ENCODE data around the gene EGLN3. TPM values are rescaled to one million over a fixed set of nuclear protein-coding genes. Genes with fewer than 3 reads are reported as not detected.

Gene EGLN3
- total RNA-seq, 2 experiments from 2014 or later = 12.7 to 13.7 TPM

DNA sequence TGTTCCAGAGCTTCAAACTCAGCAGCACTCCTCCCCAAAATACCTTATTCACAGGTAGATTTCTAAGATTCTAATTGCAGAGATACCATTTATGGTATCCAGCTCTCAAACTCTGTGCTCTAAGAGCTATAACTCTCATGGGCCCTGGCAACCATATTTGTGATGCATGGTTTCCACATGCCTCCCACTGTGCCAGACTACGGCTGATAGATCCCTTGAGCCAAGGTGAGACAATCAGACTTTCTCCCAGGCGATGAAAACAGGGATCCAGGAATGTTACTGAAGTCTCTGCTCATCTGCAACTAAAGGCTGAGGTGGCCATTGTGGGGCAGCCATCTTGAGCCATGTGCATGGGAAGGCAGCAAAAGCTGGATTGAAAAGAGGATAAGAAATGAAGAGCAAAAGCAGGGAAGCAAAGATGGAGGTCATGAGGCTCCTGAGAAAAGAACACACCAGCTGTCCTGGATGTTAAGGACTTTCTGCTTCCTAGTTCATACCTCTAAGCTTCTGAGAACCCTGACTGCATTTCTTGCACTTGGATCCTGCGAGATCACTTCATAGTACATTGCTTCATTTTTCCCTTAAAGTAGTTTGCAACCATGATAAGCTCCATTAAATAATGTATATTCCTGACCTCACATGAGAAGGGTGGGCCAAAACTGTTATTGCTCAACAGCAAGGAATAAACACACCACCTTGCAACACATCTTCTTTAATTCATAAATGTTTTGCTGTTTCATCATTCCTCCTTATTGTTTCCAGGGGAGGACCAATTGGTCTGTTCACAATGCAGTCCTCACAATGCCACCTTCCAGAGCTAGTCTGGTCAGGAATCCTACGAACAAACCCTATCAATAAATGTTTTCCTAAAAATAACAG is 5.4 kb downstream of the EGLN3 start:
- no peak for DNase-seq
- POLR2A ChIA-PET = no interaction called here
- peaks cover 11% of the 10 kb centered on the region for H3K36me3 Mint-ChIP-seq (ENCODE audit: low read depth)
- peaks cover 54% of the 10 kb centered on the region for H3K27me3 Mint-ChIP-seq (ENCODE audit: low read depth)
- no peak overlapping the region for H3K27ac Mint-ChIP-seq
- H3K4me1 Mint-ChIP-seq (ENCODE audit: low read depth) = peaks cover 27% of the 10 kb centered on the region
- H3K9me3 Mint-ChIP-seq (ENCODE audit: insufficient read depth) = no peaks in the 10 kb centered on the region
- H3K4me3 Mint-ChIP-seq = no peak overlapping the region
- ATAC-seq = no peak
- CTCF ChIA-PET = interaction anchor here (1.7 to 2.6 kb wide), 2 partner anchors 105 to 152 kb away, joined by 4 to 12 read pairs; no protein-coding TSS in a partner anchor

DNA sequence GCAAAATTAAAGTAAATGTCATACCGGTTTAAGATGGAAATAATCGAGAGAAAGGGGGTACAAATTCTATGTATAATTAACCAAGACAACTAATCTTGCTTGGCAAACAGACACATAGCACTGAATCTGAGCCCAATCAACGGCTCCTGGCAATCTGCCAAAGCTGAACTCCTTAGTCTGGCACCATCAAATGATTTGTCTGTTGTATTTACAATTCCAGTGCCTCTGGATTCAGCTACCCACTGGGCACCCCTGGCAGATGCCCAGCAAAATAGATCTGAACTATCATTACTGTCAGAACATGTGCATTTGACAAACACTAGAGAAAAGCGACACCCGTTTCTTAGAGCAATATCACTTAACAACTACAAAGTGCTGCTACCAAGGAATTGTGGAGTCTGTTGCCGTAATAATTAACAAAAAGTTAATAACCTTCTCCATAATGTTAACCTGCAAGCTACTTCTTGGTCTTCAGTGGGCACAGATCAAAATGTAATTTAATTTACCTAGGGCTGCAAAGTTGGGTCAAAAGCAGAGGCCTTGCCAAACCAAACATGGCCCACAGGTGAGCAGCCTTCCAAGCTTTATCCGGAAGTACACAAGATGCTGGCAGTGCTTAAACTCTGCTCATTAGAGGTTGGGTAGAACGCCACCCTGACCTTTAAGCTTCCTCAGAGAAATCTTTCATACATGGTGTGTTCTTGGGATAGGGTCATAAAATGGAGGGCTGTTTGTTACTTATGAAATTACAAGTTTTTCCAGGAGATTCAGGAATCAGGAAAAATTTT is 7.6 kb downstream of the EGLN3 start:
- no peak overlapping the region for H3K27ac Mint-ChIP-seq
- peaks cover 12% of the 10 kb centered on the region for H3K4me1 Mint-ChIP-seq (ENCODE audit: low read depth)
- ChIA-PET POLR2A (no interaction called here), CTCF (no interaction called here)
- no peaks in the 10 kb centered on the region for H3K9me3 Mint-ChIP-seq (ENCODE audit: insufficient read depth)
- DNase-seq (no peak), ATAC-seq (no peak)
- no peak overlapping the region for H3K4me3 Mint-ChIP-seq
- peaks cover 33% of the 10 kb centered on the region for H3K27me3 Mint-ChIP-seq (ENCODE audit: low read depth)
- H3K36me3 Mint-ChIP-seq (ENCODE audit: low read depth) = peaks cover 2% of the 10 kb centered on the region

DNA sequence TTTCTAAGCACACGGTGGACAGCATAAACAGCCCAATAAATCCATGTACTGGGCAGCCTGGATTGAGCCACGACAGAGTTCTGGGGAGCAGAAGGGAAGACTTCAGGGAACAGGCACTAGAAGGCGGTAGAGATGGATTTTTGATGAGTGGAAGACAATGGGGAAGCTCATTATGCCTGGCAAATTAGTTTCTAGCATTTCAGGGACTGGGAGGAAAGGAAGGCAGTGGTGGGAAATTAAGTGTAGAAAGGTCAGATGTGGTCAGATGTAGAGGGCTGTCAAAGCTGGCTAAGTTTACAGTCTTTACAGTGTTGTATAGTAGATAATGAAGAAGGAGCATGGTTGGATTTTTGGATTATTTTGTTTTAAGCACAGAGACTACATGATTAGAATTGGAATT is 9.2 kb downstream of the EGLN3 start:
- H3K27ac Mint-ChIP-seq = no peak overlapping the region
- H3K27me3 Mint-ChIP-seq (ENCODE audit: low read depth) = peaks cover 23% of the 10 kb centered on the region
- H3K4me1 Mint-ChIP-seq (ENCODE audit: low read depth) = peaks cover 3% of the 10 kb centered on the region
- H3K4me3 Mint-ChIP-seq = no peak overlapping the region
- POLR2A ChIA-PET = interaction anchor here (0.6 kb wide), 1 partner anchor 41 kb away, joined by 3 read pairs; no protein-coding TSS in a partner anchor
- H3K9me3 Mint-ChIP-seq (ENCODE audit: insufficient read depth) = no peaks in the 10 kb centered on the region
- no peak for ATAC-seq
- no peaks in the 10 kb centered on the region for H3K36me3 Mint-ChIP-seq (ENCODE audit: low read depth)
- CTCF ChIA-PET = interaction anchor here (1.3 kb wide), 1 partner anchor 157 kb away, joined by 4 read pairs; no protein-coding TSS in a partner anchor
- DNase-seq = no peak

DNA sequence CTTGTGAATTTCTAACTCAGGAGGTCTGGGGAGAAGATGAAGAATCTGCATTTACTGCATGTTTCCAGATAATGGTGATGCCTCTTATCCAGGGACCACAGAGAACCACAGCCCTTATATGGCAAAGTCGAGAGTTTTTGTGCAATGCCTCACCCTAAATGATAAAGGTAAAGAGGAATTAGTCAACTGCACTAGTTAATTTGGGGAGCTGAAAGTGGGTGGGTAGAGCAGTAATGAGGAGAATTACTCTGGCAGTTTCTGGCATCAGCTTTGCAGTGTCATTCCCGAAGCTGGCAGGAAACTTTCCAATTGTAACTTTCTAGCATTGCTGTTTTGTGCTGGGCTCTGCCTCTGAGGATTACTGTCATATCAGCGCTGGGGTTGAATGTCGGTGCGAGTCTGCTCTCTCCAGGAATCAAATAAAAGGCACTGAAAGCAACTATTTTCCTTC is 10.3 kb downstream of the EGLN3 start:
- H3K36me3 Mint-ChIP-seq (ENCODE audit: low read depth) = no peaks in the 10 kb centered on the region
- DNase-seq (no peak), ATAC-seq (no peak)
- ChIA-PET CTCF (no interaction called here), POLR2A (no interaction called here)
- H3K4me3 Mint-ChIP-seq = no peak overlapping the region
- peaks cover 23% of the 10 kb centered on the region for H3K27me3 Mint-ChIP-seq (ENCODE audit: low read depth)
- H3K9me3 Mint-ChIP-seq (ENCODE audit: insufficient read depth) = no peaks in the 10 kb centered on the region
- no peak overlapping the region for H3K27ac Mint-ChIP-seq
- peaks cover 2% of the 10 kb centered on the region for H3K4me1 Mint-ChIP-seq (ENCODE audit: low read depth)

DNA sequence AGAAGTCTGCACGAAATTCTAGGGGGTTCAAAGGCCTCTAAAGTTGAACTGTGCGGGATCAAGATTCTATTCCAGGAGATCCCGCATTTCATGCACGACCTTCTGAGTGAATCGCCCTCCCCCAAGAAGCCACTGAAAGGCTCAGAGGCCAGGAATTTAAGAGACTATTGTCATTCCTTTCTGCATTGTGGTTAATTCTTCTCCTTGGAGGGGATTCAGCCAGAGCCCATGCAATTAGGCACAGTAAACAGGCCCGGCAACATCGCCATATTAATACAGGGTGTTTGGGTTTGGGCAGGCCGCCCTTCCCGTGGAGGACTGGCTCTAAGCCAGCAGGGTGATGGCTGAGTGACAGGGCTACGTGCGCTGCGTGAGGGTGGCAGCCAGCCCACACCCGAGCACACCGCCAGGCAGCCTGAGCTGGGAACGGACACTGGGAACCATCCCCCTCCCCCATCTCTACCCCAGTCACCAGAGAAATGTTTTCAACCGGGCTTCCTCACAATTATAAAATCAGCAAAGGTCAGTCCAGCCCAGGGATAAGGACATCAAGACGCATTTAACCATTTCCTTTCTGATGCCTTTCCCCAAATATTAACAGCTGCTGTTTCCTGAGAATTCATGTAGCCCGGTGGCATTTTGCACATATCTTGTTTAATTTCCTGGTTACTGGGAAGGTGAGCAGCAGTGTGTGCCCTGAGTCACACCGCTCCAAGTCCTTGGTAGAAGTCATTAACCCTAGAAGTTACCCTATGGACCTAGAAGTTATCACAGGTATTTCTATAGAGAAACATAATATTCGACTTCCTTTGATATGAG is 12.5 kb downstream of the EGLN3 start:
- ATAC-seq (no peak), DNase-seq (no peak)
- Mint-ChIP-seq H3K36me3 (ENCODE audit: low read depth) (no peaks in the 10 kb centered on the region), H3K27ac (no peak overlapping the region), H3K4me1 (ENCODE audit: low read depth) (peaks cover 2% of the 10 kb centered on the region), H3K27me3 (ENCODE audit: low read depth) (peaks cover 10% of the 10 kb centered on the region), H3K9me3 (ENCODE audit: insufficient read depth) (no peaks in the 10 kb centered on the region), H3K4me3 (no peak overlapping the region)
- ChIA-PET CTCF (no interaction called here), POLR2A (no interaction called here)

DNA sequence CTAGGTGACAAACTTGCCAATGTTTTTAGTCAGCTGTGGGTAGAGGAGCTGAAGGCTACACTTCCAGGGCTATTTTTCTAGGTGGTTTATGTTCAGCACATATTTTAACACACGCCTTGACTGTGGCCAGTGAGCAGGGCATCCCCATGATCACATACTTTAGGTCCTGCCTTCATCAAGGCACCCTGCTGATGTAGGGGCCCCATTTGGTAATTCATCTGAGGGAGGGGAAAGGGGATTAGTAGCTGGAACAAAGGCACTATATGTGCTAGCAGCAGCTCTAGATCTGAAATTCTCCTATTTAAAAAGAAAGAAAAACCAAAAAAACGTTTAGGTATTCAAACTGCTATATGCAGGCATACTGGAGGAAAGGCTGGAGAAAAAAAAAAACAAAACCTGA is 14.5 kb downstream of the EGLN3 start:
- Mint-ChIP-seq H3K36me3 (ENCODE audit: low read depth) (no peaks in the 10 kb centered on the region), H3K27ac (no peak overlapping the region), H3K9me3 (ENCODE audit: insufficient read depth) (no peaks in the 10 kb centered on the region), H3K4me1 (ENCODE audit: low read depth) (no peaks in the 10 kb centered on the region), H3K4me3 (no peak overlapping the region), H3K27me3 (ENCODE audit: low read depth) (peaks cover 4% of the 10 kb centered on the region)
- DNase-seq (no peak), ATAC-seq (no peak)
- ChIA-PET POLR2A (no interaction called here), CTCF (no interaction called here)

DNA sequence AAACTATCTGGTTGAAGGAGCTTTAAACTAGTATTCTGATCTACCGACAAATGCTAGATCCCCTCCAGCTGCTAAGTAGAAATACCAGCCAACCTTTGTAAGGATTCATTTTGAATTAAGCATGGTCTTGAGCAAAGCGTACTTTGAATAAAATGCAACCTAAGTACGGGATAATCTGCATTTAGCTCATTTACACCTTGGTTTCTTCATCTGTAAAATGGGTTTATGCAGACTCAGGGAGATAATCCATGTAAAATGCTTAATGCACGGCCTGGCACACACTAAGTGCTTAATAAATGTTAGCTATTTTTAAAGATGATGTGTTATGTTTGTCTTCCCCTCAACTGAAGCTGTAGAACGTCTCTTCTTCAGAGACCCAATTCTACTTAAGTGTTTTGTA is 15.9 kb downstream of the EGLN3 start:
- H3K36me3 Mint-ChIP-seq (ENCODE audit: low read depth) = no peaks in the 10 kb centered on the region
- no peaks in the 10 kb centered on the region for H3K9me3 Mint-ChIP-seq (ENCODE audit: insufficient read depth)
- ChIA-PET CTCF (interaction anchor here (0.6 kb wide), 1 partner anchor 237 kb away, joined by 3 read pairs; no protein-coding TSS in a partner anchor), POLR2A (no interaction called here)
- DNase-seq (no peak), ATAC-seq (no peak)
- H3K27ac Mint-ChIP-seq = no peak overlapping the region
- H3K4me1 Mint-ChIP-seq (ENCODE audit: low read depth) = no peaks in the 10 kb centered on the region
- no peaks in the 10 kb centered on the region for H3K27me3 Mint-ChIP-seq (ENCODE audit: low read depth)
- no peak overlapping the region for H3K4me3 Mint-ChIP-seq

DNA sequence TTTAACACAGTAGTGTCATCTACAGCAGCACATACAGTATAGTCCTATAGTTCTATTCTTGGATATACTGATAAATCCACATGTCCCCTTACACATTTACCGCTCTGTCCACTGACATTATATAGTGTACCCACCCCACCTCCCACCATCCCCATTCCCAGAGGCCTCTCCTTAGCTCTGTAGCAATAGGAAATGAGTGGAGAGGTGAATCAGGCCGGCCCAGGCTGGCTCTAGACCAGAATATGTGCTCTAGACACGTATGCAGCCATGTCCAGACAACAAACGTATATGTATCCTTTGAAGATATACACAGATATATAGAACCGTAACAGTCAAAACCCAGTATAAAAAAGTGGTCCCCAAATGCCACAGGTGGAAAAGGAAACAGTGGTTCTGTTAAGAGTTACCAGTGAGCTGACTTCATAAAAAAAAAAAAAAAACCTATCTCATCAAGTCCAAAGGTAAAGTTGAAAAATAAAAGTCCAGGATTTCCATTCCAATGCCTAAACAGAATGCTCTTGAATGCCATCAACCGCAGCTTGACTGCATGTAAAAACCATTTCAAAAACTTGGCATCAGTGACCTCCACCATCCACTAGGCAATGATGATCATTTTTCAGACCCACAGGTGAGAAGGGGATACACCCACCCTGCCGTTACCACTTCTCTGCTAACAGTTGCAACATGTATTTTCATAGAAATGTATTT is 16.7 kb downstream of the EGLN3 start:
- DNase-seq (no peak), ATAC-seq (no peak)
- ChIA-PET CTCF (interaction anchor here (0.6 kb wide), 1 partner anchor 237 kb away, joined by 3 read pairs; no protein-coding TSS in a partner anchor), POLR2A (no interaction called here)
- Mint-ChIP-seq H3K27me3 (ENCODE audit: low read depth) (no peaks in the 10 kb centered on the region), H3K36me3 (ENCODE audit: low read depth) (no peaks in the 10 kb centered on the region), H3K4me3 (no peak overlapping the region), H3K9me3 (ENCODE audit: insufficient read depth) (no peaks in the 10 kb centered on the region), H3K27ac (no peak overlapping the region), H3K4me1 (ENCODE audit: low read depth) (no peaks in the 10 kb centered on the region)

DNA sequence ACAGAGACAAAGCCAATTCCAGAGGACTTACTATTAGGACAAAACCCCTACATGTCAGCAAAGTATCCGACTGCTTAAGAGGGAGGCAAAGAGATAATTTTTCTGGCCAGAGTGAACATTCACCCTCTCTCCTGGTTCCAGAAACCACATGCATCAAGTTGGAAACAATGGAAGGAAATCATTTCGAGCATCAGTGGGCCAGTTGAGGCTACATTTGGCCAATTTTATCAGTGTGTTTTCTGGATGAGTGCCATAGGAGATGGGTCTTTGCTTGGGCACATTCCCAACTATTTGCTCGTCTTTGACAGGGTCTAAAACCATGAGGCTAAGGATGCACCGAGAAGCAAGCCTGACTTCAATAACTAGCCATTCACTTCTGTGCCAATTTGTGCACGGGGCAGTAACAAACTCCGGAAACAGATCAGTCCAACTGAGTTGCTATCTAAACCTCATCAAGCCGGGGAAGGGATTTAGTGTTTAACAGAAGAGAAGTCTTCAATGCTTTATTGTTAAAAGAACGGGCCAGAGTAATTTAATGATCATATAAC is 17.4 kb downstream of the EGLN3 start:
- ATAC-seq (no peak), DNase-seq (no peak)
- ChIA-PET CTCF (no interaction called here), POLR2A (no interaction called here)
- Mint-ChIP-seq H3K9me3 (ENCODE audit: insufficient read depth) (no peaks in the 10 kb centered on the region), H3K36me3 (ENCODE audit: low read depth) (no peaks in the 10 kb centered on the region), H3K27ac (no peak overlapping the region), H3K27me3 (ENCODE audit: low read depth) (peaks cover 2% of the 10 kb centered on the region), H3K4me3 (no peak overlapping the region), H3K4me1 (ENCODE audit: low read depth) (no peaks in the 10 kb centered on the region)

DNA sequence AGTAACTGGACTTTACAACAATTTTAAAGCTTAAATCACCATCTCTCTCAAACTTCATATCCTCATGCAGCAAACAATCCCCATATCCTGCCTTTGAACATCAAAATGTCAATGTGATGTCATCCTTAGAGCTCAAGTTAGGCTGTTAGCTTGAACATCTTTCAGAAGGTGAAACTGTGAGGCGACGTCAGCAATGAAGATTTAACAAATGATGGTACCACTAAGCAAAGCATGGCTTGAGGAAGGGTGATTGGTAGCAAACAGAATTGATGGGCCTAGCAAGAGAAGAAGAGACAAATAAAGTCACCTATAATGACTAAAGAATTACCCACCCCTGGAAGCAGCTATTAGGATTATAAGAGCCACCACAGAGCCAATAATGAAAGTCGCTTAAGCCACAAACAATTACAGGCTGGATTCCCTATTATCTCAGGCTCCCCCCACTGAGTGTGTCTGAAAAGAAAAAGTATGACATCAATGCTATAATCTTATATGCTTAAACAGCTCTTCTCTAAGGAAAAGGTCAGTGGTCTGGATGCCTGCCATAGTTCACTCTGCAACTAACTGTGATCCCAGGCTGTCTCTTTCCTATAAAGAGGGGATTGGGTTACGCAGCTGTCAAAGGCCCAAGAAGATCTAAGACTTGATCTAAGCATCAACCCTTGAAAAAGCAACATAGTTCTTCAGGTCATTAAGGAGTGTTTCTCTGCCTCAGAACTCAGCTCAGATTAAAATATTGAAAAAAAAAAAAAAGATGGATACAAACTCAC is 18.1 kb downstream of the EGLN3 start:
- ATAC-seq = no peak
- H3K27me3 Mint-ChIP-seq (ENCODE audit: low read depth) = peaks cover 2% of the 10 kb centered on the region
- no peak overlapping the region for H3K4me3 Mint-ChIP-seq

More for the DNA sequence above, 18.1 kb downstream of the EGLN3 start:
- Mint-ChIP-seq H3K36me3 (ENCODE audit: low read depth) (peaks cover 2% of the 10 kb centered on the region), H3K9me3 (ENCODE audit: insufficient read depth) (no peaks in the 10 kb centered on the region), H3K27ac (no peak overlapping the region), H3K4me1 (ENCODE audit: low read depth) (no peaks in the 10 kb centered on the region)
- ChIA-PET POLR2A (no interaction called here), CTCF (no interaction called here)
- no peak for DNase-seq

Measured in activated CD8-positive, alpha-beta T cell treated with anti-CD3 and anti-CD28 coated beads, Interleukin-2, amount 10 ng/mL, durations not matched to agents 7 days and 5 days (primary cell).